Retina (tissue), 1 donor: ENCODE results near the gene GSN.

ENCODE experiments used
- DNase-seq: peaks from one replicate; pipeline ENCODE4 v3.0.0-alpha.2; 2016

The GSN gene

DNA sequence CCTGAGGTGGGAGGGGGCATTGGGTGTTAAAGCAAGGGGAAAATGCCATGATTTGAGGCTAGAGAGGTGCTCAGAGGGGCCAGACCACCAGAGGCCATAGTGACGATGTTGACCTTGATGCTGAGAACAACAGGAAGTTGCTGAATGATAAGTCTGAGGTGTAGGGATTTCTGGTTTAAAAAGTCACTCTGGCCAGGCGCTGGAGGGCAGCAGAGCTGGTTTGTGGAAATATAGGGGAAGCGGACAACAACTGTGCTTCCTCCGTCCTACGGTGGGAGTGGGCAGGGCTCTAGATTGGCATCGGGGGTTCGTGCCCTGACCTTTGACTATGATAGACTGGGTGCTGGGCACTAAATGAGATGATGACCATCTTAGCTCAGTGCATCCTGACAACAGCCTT lies 57.4 kb downstream of the GSN start:
- DNase-seq, result no peak

GRCh38 chr9:121326130-121326838 lies 58.3 kb downstream of the GSN start:
- DNase-seq, result peak; percentile 10

GRCh38 chr9:121326901-121327613 lies 59.1 kb downstream of the GSN start:
- DNase-seq, result no peak

- no peak for DNase-seq
These were observed 60.5 kb downstream of the GSN start for GRCh38 chr9:121328476-121328875.

GRCh38 chr9:121328876-121329681 lies 61.1 kb downstream of the GSN start:
- DNase-seq, result no peak

DNA sequence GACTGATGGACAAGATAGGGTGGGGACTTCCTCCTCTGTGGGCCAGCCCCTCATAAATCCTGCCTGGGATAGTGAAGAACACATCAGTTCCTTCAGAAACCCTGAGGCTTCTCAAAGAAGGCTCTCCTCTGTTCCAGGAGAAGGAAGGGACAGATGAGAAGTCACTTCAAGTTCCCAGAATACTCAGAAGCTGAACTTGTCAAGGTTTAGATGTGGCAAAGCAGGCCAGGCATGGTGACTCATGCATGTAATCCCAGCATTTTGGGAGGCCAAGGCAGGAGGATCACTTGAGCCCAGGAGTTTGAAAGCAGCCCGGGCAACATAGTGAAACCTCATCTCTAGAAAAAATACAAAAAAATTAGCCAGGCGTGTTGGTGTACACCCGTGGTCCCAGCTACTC lies 63.6 kb downstream of the GSN start:
- DNase-seq, result no peak

DNA sequence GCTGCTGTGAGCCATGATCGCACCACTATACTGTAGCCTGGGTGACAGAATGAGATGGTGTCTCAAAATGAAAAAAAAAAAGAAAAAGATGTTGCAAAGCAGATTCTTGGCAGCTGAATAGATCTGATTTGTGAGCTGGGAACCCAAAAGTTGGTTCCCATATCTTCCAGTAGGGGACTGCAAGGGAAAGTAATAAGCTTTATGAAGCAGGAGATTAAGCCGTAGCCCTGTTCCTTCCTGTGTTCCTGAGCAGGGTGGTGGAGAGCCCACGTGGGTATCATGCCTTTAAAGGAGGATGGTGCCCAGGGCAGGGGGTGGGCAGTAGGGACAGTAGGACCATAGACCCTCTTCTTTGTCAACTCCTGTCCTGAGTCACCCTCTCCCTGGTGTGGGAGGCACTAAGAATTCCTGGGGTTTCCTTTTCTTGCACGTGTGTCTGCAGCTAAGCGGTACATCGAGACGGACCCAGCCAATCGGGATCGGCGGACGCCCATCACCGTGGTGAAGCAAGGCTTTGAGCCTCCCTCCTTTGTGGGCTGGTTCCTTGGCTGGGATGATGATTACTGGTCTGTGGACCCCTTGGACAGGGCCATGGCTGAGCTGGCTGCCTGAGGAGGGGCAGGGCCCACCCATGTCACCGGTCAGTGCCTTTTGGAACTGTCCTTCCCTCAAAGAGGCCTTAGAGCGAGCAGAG lies 64.2 kb downstream of the GSN start:
- no peak for DNase-seq

- no peak for DNase-seq
These were observed 66.2 kb downstream of the GSN start for GRCh38 chr9:121333950-121334773.

- DNase-seq, result no peak
These were observed 68.7 kb downstream of the GSN start for GRCh38 chr9:121336665-121337064.

DNA sequence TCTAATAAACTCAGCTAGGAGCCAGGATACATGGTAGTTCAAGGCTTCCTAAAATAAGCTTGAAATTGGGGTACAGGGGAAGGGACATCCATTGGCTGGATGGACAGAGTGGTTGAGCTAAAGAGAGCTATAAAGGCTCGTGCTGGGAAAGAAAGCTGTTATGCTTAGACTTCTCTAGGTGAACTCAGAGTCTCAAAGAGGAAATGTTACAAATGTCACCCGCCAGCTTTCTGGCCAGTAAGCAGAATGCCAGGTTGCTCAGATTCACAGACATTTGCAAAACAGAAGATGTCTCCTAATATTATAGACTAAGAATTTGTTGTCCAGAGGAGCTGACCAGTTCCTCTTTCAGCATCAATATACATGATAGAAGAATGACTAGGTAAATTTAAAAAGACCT lies 71.5 kb downstream of the GSN start:
- no peak for DNase-seq

- DNase-seq, result no peak
These were observed 72.9 kb downstream of the GSN start for GRCh38 chr9:121340676-121341392.

GRCh38 chr9:121344184-121344583 lies 76.2 kb downstream of the GSN start:
- no peak for DNase-seq

- no peak for DNase-seq
These were observed 77.1 kb downstream of the GSN start for GRCh38 chr9:121345070-121345469.

DNA sequence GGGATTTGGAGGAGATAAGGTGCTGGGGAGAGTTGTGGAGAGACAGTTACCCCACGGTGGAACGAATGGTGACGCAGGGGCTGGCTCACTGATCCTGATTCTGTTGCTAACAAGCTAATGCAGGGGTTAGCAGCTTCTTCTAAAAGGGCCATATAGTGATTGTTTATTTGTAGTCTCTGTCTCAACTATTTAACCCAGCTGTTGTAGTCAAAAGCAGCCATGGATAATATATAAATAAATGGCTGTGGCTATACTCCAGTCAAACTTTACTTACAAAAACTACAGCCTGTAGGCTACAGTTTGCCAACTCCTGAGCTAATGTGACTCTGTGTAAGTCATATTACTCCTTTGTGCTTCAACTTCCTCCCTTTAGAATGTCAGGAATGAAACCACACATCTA lies 80.3 kb downstream of the GSN start:
- no peak for DNase-seq

- no peak for DNase-seq
These were observed 81.0 kb downstream of the GSN start for GRCh38 chr9:121349009-121349408.

GRCh38 chr9:121350036-121350435 lies 82.1 kb downstream of the GSN start:
- no peak for DNase-seq

DNA sequence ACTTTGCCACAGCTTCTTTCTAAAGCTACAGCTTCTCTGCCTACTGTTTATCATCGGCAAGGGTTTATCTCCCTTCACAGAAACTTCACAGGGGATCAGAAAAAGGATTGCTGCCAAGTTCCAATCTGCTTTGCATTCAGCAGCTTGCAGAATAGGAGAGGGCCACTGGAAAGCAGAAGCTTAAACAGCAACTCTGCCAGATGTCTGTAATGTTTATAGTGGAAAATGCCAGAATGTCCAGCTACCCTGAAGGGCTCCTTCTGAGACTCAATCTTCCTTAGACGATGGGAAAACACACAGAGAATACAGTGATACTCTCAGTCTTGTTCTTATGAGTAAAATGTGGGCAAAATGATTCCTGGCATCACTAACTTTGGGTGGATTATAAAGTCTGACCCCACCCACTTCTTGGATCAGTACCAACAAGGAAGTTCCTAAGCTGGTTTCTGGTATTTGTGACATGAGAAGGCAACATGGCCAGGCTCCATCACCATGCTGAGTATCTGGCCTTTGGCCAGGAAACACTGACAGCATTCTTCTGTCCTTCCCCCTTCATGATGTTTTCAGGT lies 83.1 kb downstream of the GSN start:
- no peak for DNase-seq

DNA sequence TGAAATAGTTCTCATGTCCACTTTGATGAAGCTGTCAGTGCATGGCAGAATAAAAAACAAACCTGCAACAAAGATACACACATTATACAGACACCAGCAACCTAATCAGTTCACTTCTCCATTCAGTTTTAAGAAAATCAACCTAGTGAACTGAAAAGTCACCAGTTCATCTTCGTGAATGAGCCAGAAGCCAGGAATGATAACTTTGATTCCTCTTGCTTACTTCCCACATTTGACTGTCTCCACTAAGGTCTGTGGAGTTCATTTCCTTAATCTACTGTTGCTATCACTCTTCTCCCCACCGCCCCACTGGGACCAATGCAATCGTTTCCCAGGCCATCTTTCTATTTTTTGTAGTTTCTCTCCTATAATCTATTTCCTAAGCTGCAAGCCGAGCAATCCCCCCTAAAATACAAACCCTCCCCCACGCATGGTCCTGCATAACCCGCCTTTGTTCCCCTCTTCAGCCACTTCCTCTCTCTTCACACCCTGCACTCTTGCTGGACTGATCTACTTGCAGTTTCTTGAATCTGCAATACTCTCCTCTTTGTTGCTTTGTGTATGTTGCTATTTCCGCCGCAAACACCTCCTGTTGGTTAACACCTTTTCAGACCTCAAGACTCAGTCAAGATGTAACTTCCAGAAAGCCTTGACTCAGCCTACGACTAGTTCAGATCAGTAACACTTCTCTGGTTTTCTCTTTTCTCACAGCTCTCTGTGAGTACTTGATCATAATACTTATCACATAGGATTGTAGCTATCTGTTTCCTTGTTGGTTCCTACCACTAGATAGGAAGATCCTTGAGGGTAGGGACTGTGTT lies 85.5 kb downstream of the GSN start:
- DNase-seq, result no peak

GRCh38 chr9:121354141-121354540 lies 86.2 kb downstream of the GSN start:
- DNase-seq, result no peak

GRCh38 chr9:121354762-121355161 lies 86.8 kb downstream of the GSN start:
- DNase-seq, result no peak
